Activated CD8-positive, alpha-beta memory T cell treated with anti-CD3 and anti-CD28 coated beads, Interleukin-2, amount 50 U/mL, for 24 hours (primary cell): Measurements from ENCODE around the gene CSNK2A3.
"Not testable (repeated sequence)": the region's sequence is repeated elsewhere in the genome, so short reads cannot be mapped to it uniquely, and the experiment has no call there.

ENCODE experiments used
- DNase-seq: peaks from one replicate; pipeline ENCODE4 v3.0.0-alpha.2; 2020; ENCODE audit errors: extremely low read depth

The CSNK2A3 gene

GRCh38 chr11:11379661-11380060, 26.6 kb upstream of the CSNK2A3 start:
- DNase-seq = no peak

GRCh38 chr11:11378184-11378940, 25.3 kb upstream of the CSNK2A3 start:
- no peak for DNase-seq

GRCh38 chr11:11374358-11375148, 21.5 kb upstream of the CSNK2A3 start:
- no peak for DNase-seq

- DNase-seq = no peak
Observed at GRCh38 chr11:11373934-11374333, 20.9 kb upstream of the CSNK2A3 start.

- no peak for DNase-seq
Observed at GRCh38 chr11:11372461-11372860, 19.4 kb upstream of the CSNK2A3 start.

GRCh38 chr11:11370962-11371303, 17.9 kb upstream of the CSNK2A3 start:
- DNase-seq = no peak

GRCh38 chr11:11370255-11370961, 17.4 kb upstream of the CSNK2A3 start:
- no peak for DNase-seq

- DNase-seq = no peak
Observed at GRCh38 chr11:11366793-11367192, 13.7 kb upstream of the CSNK2A3 start.

GRCh38 chr11:11363674-11364073, 10.6 kb upstream of the CSNK2A3 start:
- no peak for DNase-seq

GRCh38 chr11:11359611-11360010, 6.6 kb upstream of the CSNK2A3 start:
- no peak for DNase-seq

GRCh38 chr11:11356842-11357241, 3.8 kb upstream of the CSNK2A3 start:
- DNase-seq = no peak

- not testable (repeated sequence) for DNase-seq
Observed at GRCh38 chr11:11351851-11352250, 1.2 kb downstream of the CSNK2A3 start.

GRCh38 chr11:11351042-11351586, 1.9 kb downstream of the CSNK2A3 start:
- no peak for DNase-seq

GRCh38 chr11:11349870-11350337, 3.1 kb downstream of the CSNK2A3 start:
- no peak for DNase-seq

- DNase-seq = no peak
Observed at GRCh38 chr11:11349106-11349825, 3.8 kb downstream of the CSNK2A3 start.

- no peak for DNase-seq
Observed at GRCh38 chr11:11348303-11348702, 4.7 kb downstream of the CSNK2A3 start.

- DNase-seq = no peak
Observed at GRCh38 chr11:11347592-11347991, 5.5 kb downstream of the CSNK2A3 start.

- no peak for DNase-seq
Observed at GRCh38 chr11:11346303-11346702, 6.7 kb downstream of the CSNK2A3 start.

- DNase-seq = no peak
Observed at GRCh38 chr11:11345099-11345498, 8.0 kb downstream of the CSNK2A3 start.

- DNase-seq = no peak
Observed at GRCh38 chr11:11344045-11344444, 9.0 kb downstream of the CSNK2A3 start.

- DNase-seq = no peak
Observed at GRCh38 chr11:11338304-11338703, 14.7 kb downstream of the CSNK2A3 start.

GRCh38 chr11:11336664-11337063, 16.4 kb downstream of the CSNK2A3 start:
- no peak for DNase-seq
